ENCODE results near the gene NEAT1. TPM values are rescaled to one million over a fixed set of nuclear protein-coding genes. Genes with fewer than 3 reads are reported as not detected.

NEAT1 gene
- total and polyA plus RNA-seq, 2 of the 8 experiments (the other 6 are each of a cell fraction or from before 2014, with no cell fraction given) = 2.4 to 10.7 TPM

DNA sequence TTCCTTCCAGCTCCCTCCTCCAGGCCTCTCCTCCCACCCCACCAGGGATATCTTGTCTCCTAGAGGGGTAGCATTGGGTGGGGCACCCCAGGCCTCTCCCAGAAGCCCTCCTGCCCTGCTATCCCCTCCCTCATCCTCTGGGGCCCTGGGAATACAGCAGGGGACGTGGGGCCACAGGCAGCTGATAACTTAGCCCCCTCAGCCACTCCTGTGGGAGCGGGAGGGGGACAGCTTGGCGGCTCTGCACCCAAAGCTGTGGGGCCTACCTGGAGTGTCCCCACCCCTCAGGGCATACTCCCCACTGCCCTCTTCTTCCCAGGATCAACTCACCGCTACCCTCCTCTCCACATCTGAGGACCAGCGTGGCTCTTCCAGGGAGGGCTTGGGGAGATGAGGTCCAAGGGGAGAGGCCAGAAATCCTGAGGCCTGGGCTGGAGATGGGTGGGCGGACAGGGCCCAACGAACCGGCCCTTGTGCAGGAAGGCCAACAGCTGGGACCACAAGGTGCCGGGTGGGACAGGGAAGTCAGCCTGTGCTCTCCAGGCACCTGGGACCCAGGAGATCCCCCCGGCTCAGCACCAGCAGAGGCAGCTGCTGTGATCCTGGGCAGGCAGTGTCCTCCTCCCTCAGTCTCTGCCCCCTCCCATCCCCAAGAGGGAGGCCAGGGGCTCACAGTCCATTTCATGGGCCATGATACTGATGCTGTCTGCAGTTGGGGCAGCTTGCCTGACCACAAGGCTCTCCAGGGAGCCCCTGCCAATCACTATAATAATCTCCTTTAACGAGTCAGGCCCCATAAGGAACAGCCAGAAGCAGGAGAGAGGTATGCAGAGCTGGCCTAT, 23.2 kb downstream of the NEAT1 start:
- H2AK5ac ChIP-seq (ENCODE audit: low read depth, low read length) = no peak overlapping the region
- no peak overlapping the region for H3K14ac ChIP-seq (ENCODE audit: insufficient read length)
- no peaks in the 10 kb centered on the region for H3K79me2 ChIP-seq (ENCODE audit: control insufficient read depth in 1 of 2, insufficient read depth in 2 of 2, low read length in 2 of 2)
- no peak overlapping the region; the same call in 1 of the 2 replicates for H4K8ac ChIP-seq (ENCODE audit: extremely low read depth, insufficient read depth, low read length)
- H2BK120ac ChIP-seq (replicated peaks; ENCODE audit: low read depth, low read length) = no peak overlapping the region
- ChIA-PET CTCF (ENCODE audit: partially characterized antibody) (interaction anchor here (0.6 to 5.4 kb wide), 10 partner anchors 10 to 78 kb away, joined by 3 to 42 read pairs (median 4); no protein-coding TSS in a partner anchor), POLR2A (ENCODE audit: partially characterized antibody) (interaction anchor here (0.6 to 9.4 kb wide), 12 partner anchors 9 to 63 kb away, joined by 3 to 79 read pairs (median 6); partner anchors contain the start of genes MALAT1 and NEAT1)
- no peak overlapping the region for H4K5ac ChIP-seq (ENCODE audit: insufficient read length, low read depth, low read length)
- H3K4ac ChIP-seq (replicated peaks; ENCODE audit: insufficient read length, low read depth, low read length) = no peak overlapping the region
- FAIRE-seq (no peak), DNase-seq (ENCODE audit: low read depth in 1 of 2, low spot score in 2 of 2) (no peak)
- H3K9me3 ChIP-seq (ENCODE audit: insufficient read depth in 2 of 2, low read depth in 1 of 2, low read length in 1 of 2) = peaks cover 0 to 6% of the 10 kb centered on the region in 2 experiments; a peak in 1 of 4 replicates
- H3K79me1 ChIP-seq (ENCODE audit: low read depth, low read length) = no peaks in the 10 kb centered on the region
- no peak overlapping the region for H3K18ac ChIP-seq (ENCODE audit: extremely low read depth, low read length)
- no peaks in the 10 kb centered on the region; a peak in 4 of 7 replicates for H3K4me1 ChIP-seq (replicated peaks in 1 of 4; ENCODE audit: control insufficient read depth in 3 of 4, insufficient read depth in 4 of 4, low read length in 3 of 4)
- peaks cover 0 to 1% of the 10 kb centered on the region in 2 experiments for H4K20me1 ChIP-seq (replicated peaks in 1 of 2; ENCODE audit: control insufficient read depth in 1 of 2, insufficient read depth in 2 of 2, low read length in 2 of 2)
- H2BK20ac ChIP-seq (ENCODE audit: low read length) = no peak overlapping the region
- H3K23ac ChIP-seq (ENCODE audit: insufficient read length) = no peak overlapping the region
- no peaks in the 10 kb centered on the region for H3K27me3 ChIP-seq (replicated peaks in 1 of 4; ENCODE audit: control insufficient read depth in 3 of 4, extremely low read depth in 1 of 4, insufficient read depth in 3 of 4, low read length in 3 of 4)
- no peak overlapping the region for H3K56ac ChIP-seq (replicated peaks; ENCODE audit: insufficient read length, low read depth, low read length)
- no peak overlapping the region for H2BK15ac ChIP-seq (ENCODE audit: low read length)
- H2AFZ ChIP-seq (ENCODE audit: low read length) = no peak overlapping the region
- 86% methylated on average over 11 of the region's 11 CpGs; no CpG with 5 or more reads in 1 of the 2 experiments for WGBS, 2 experiments (ENCODE audit: extremely low coverage in 1 of 2, insufficient coverage in 1 of 2, insufficient read length in 1 of 2, insufficient replicate concordance in 2 of 2, low coverage in 1 of 2, low lambda C conversion rate in 2 of 2, missing lambda C conversion rate in 1 of 2)
- no peaks in the 10 kb centered on the region; the same call in 1 of the 2 replicates for H3K23me2 ChIP-seq (ENCODE audit: low read depth, low read length)
- H3K4me2 ChIP-seq (ENCODE audit: insufficient read depth in 1 of 2, low read depth in 2 of 2, low read length in 2 of 2) = no peak overlapping the region
- no peak overlapping the region for H4K91ac ChIP-seq (replicated peaks; ENCODE audit: insufficient read length, low read length)
- H3K36me3 ChIP-seq (ENCODE audit: control insufficient read depth in 2 of 4, insufficient read depth in 4 of 4, low read length in 3 of 4) = no peaks in the 10 kb centered on the region
- no peak overlapping the region for H2BK12ac ChIP-seq (ENCODE audit: low read depth, low read length)
- no peak overlapping the region for H3K4me3 ChIP-seq (ENCODE audit: extremely low read depth in 1 of 4, insufficient read depth in 2 of 4, low read depth in 3 of 4, low read length in 4 of 4)
- H2BK5ac ChIP-seq (ENCODE audit: low read depth, low read length) = no peak overlapping the region
- H3K27ac ChIP-seq (ENCODE audit: low read depth, low read length) = no peak overlapping the region
- no peak overlapping the region for H3K9ac ChIP-seq (replicated peaks in 1 of 4; ENCODE audit: extremely low read depth in 1 of 4, low read depth in 3 of 4, low read length in 3 of 4)
- TF ChIP-seq SIX5 (IDR thresholded peaks at IDR 0.05; ENCODE audit: low read depth, low read length) (no peak), PHF8 (conservative IDR thresholded peaks at IDR 0.05; ENCODE audit: low read depth, low read length) (no peak), CTBP2 (IDR thresholded peaks at IDR 0.05; ENCODE audit: borderline replicate concordance, insufficient read depth, insufficient read length, low read length) (no peak), CEBPB (IDR thresholded peaks at IDR 0.05; ENCODE audit: low read depth, low read length) (no peak)

Data from H1 (cell line).